ENCODE results near the gene PHYKPL. TPM values are rescaled to one million over a fixed set of nuclear protein-coding genes. Genes with fewer than 3 reads are reported as not detected.

The PHYKPL gene
- total RNA-seq, 1 donor from 2014 or later, result 70.2 TPM

GRCh38 chr5:178227138-178227659, 5.4 kb downstream of the PHYKPL start:
- DNase-seq (ENCODE audit: extremely low spot score, unreplicated experiment), result no peak
- H3K27me3 Mint-ChIP-seq (ENCODE audit: unreplicated experiment), result no peaks in the 10 kb centered on the region
- H3K36me3 Mint-ChIP-seq (ENCODE audit: unreplicated experiment), result peaks cover 43% of the 10 kb centered on the region
- TF ChIP-seq, protein P1, sequence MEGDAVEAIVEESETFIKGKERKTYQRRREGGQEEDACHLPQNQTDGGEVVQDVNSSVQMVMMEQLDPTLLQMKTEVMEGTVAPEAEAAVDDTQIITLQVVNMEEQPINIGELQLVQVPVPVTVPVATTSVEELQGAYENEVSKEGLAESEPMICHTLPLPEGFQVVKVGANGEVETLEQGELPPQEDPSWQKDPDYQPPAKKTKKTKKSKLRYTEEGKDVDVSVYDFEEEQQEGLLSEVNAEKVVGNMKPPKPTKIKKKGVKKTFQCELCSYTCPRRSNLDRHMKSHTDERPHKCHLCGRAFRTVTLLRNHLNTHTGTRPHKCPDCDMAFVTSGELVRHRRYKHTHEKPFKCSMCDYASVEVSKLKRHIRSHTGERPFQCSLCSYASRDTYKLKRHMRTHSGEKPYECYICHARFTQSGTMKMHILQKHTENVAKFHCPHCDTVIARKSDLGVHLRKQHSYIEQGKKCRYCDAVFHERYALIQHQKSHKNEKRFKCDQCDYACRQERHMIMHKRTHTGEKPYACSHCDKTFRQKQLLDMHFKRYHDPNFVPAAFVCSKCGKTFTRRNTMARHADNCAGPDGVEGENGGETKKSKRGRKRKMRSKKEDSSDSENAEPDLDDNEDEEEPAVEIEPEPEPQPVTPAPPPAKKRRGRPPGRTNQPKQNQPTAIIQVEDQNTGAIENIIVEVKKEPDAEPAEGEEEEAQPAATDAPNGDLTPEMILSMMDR (IDR thresholded peaks at IDR 0.05), result no peak
- H3K27ac Mint-ChIP-seq (ENCODE audit: unreplicated experiment), result peak overlapping the region; percentile 17
- H3K4me3 Mint-ChIP-seq (ENCODE audit: unreplicated experiment), result no peak overlapping the region
- H3K4me1 Mint-ChIP-seq (ENCODE audit: unreplicated experiment), result peaks cover 22% of the 10 kb centered on the region
- peaks cover 9% of the 10 kb centered on the region for H3K9me3 Mint-ChIP-seq (ENCODE audit: unreplicated experiment)

- no peak for DNase-seq (ENCODE audit: extremely low spot score, unreplicated experiment)
- Mint-ChIP-seq H3K4me1 (ENCODE audit: unreplicated experiment) (peaks cover 7% of the 10 kb centered on the region), H3K4me3 (ENCODE audit: unreplicated experiment) (no peak overlapping the region), H3K9me3 (ENCODE audit: unreplicated experiment) (peaks cover 9% of the 10 kb centered on the region), H3K27ac (ENCODE audit: unreplicated experiment) (no peak overlapping the region), H3K36me3 (ENCODE audit: unreplicated experiment) (peaks cover 39% of the 10 kb centered on the region), H3K27me3 (ENCODE audit: unreplicated experiment) (no peaks in the 10 kb centered on the region)
- TF ChIP-seq, protein P1 (IDR thresholded peaks at IDR 0.05), result no peak
Observed at GRCh38 chr5:178225174-178225573, 7.4 kb downstream of the PHYKPL start.

GRCh38 chr5:178224403-178224802, 8.2 kb downstream of the PHYKPL start:
- Mint-ChIP-seq H3K27ac (ENCODE audit: unreplicated experiment) (no peak overlapping the region), H3K4me1 (ENCODE audit: unreplicated experiment) (peaks cover 3% of the 10 kb centered on the region), H3K36me3 (ENCODE audit: unreplicated experiment) (peaks cover 33% of the 10 kb centered on the region), H3K4me3 (ENCODE audit: unreplicated experiment) (no peak overlapping the region), H3K9me3 (ENCODE audit: unreplicated experiment) (peaks cover 9% of the 10 kb centered on the region), H3K27me3 (ENCODE audit: unreplicated experiment) (no peaks in the 10 kb centered on the region)
- DNase-seq (ENCODE audit: extremely low spot score, unreplicated experiment), result no peak
- TF ChIP-seq, protein P1 (IDR thresholded peaks at IDR 0.05), result no peak

GRCh38 chr5:178223828-178224335, 8.7 kb downstream of the PHYKPL start:
- peaks cover 2% of the 10 kb centered on the region for H3K4me1 Mint-ChIP-seq (ENCODE audit: unreplicated experiment)
- peaks cover 9% of the 10 kb centered on the region for H3K9me3 Mint-ChIP-seq (ENCODE audit: unreplicated experiment)
- peaks cover 30% of the 10 kb centered on the region for H3K36me3 Mint-ChIP-seq (ENCODE audit: unreplicated experiment)
- no peak overlapping the region for H3K4me3 Mint-ChIP-seq (ENCODE audit: unreplicated experiment)
- TF ChIP-seq, protein P1 (IDR thresholded peaks at IDR 0.05), result no peak
- DNase-seq (ENCODE audit: extremely low spot score, unreplicated experiment), result no peak
- peak overlapping the region; percentile 60 for H3K27ac Mint-ChIP-seq (ENCODE audit: unreplicated experiment)
- no peaks in the 10 kb centered on the region for H3K27me3 Mint-ChIP-seq (ENCODE audit: unreplicated experiment)

DNA sequence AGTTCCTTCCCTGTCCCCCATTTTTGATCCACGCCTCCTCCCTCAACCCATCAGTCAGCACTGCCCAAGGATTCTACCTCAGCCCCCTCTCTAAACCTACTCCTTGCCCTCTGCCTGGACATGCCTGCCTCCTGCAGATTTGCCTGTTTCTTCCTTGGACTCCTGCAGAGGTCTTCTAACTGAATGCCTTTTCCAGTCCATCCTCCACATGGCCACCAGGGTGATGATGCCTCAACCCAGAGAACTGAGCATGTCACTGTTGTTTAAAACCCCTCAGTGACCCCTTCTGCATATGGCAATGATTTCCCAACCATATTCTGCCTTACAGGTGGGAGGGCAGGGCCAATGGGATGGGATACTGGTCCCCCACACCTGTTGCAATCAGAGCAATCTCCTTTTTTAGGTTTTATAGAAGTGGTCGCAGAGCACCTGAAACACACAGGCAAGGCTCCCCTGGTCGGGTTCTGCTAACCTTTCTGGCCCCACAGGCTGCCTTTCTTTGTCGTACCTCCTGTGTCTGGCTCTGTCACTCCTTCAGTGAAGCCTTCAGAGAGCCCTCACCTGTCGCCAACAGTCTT, 9.3 kb downstream of the PHYKPL start:
- peaks cover 8% of the 10 kb centered on the region for H3K4me1 Mint-ChIP-seq (ENCODE audit: unreplicated experiment)
- TF ChIP-seq, protein P1 (IDR thresholded peaks at IDR 0.05), result no peak
- DNase-seq (ENCODE audit: extremely low spot score, unreplicated experiment), result no peak
- peaks cover 26% of the 10 kb centered on the region for H3K36me3 Mint-ChIP-seq (ENCODE audit: unreplicated experiment)
- no peaks in the 10 kb centered on the region for H3K27me3 Mint-ChIP-seq (ENCODE audit: unreplicated experiment)
- H3K4me3 Mint-ChIP-seq (ENCODE audit: unreplicated experiment), result no peak overlapping the region
- peak overlapping the region; percentile 60 for H3K27ac Mint-ChIP-seq (ENCODE audit: unreplicated experiment)
- peaks cover 9% of the 10 kb centered on the region for H3K9me3 Mint-ChIP-seq (ENCODE audit: unreplicated experiment)

Data from osteocyte (in vitro differentiated cells).